Activated T-cell treated with anti-CD3 and anti-CD28 coated beads, Interleukin-2, amount 50 U/mL, for 72 hours (primary cell): Measurements from ENCODE around the gene TANGO2. TPM values are rescaled to one million over a fixed set of nuclear protein-coding genes. Genes with fewer than 3 reads are reported as not detected.

Experiments used
- ATAC-seq, 2 donors: fragments of 150-1000 bp; cut with Tn5 transposase; replicated peaks in 1 of 2; 2 replicates each; pipeline ENCODE4 v1.10.0; 2021; ENCODE audit warnings: moderate library complexity in 2 of 2, mild to moderate bottlenecking in 1 of 2
- DNase-seq, 2 donors: peaks; one replicate each; pipeline ENCODE4 v3.0.0; 2021 to 2022; ENCODE audit warnings: mixed read lengths in 1 of 2
- H3K27ac Mint-ChIP-seq: one replicate; pipeline ENCODE4 v1.8.0; 2022; ENCODE audit warnings: mild to moderate bottlenecking, moderate library complexity, mixed read lengths
- H3K27me3 Mint-ChIP-seq: one replicate; pipeline ENCODE4 v1.8.0; 2022; ENCODE audit warnings: low read depth, mixed read lengths
- H3K36me3 Mint-ChIP-seq, 2 donors: one replicate each; pipeline ENCODE4 v1.8.0; 2022; ENCODE audit warnings: mixed read lengths in 2 of 2, mild to moderate bottlenecking in 1 of 2; ENCODE audit not compliant: insufficient read depth in 2 of 2
- H3K4me1 Mint-ChIP-seq: one replicate; pipeline ENCODE4 v1.8.0; 2022; ENCODE audit warnings: low read depth, mixed read lengths
- H3K4me3 Mint-ChIP-seq, 2 donors: one replicate each; pipeline ENCODE4 v1.8.0; 2022; ENCODE audit warnings: mild to moderate bottlenecking in 2 of 2, mixed read lengths in 2 of 2, moderate library complexity in 2 of 2
- H3K9me3 Mint-ChIP-seq, 2 donors: one replicate each; pipeline ENCODE4 v1.8.0; 2022; ENCODE audit warnings: mixed read lengths in 2 of 2
- total RNA-seq, 2 donors: library from RNA; stranded (reverse); gene quantifications; one replicate each; pipeline ENCODE4 v1.2.3, GENCODE V29; 2022

Gene TANGO2
- total RNA-seq, 2 donors from 2014 or later: 35.5 to 43.0 TPM

GRCh38 chr22:20111689-20112622, 91.0 kb downstream of the TANGO2 start:
- Mint-ChIP-seq H3K36me3 (peaks cover 1 to 7% of the 10 kb centered on the region in 2 donors), H3K27ac (peak overlapping the region; percentile 51), H3K9me3 (no peaks in the 10 kb centered on the region), H3K4me3 (peak overlapping the region; percentile 13 to 31), H3K4me1 (peaks cover 39% of the 10 kb centered on the region), H3K27me3 (no peaks in the 10 kb centered on the region)
- DNase-seq (no peak), ATAC-seq (no peak)

GRCh38 chr22:20112623-20113511, 92.0 kb downstream of the TANGO2 start:
- Mint-ChIP-seq H3K36me3 (peaks cover 3 to 5% of the 10 kb centered on the region in 2 donors), H3K27me3 (no peaks in the 10 kb centered on the region), H3K4me1 (peaks cover 39% of the 10 kb centered on the region), H3K27ac (no peak overlapping the region), H3K4me3 (no peak overlapping the region), H3K9me3 (no peaks in the 10 kb centered on the region)
- DNase-seq: no peak
- ATAC-seq: no peak

- DNase-seq: no peak
- no peak for ATAC-seq
- Mint-ChIP-seq H3K4me3 (no peak overlapping the region), H3K9me3 (no peaks in the 10 kb centered on the region), H3K36me3 (peaks cover 5 to 6% of the 10 kb centered on the region in 2 donors), H3K27ac (peak overlapping the region; percentile 56), H3K27me3 (no peaks in the 10 kb centered on the region), H3K4me1 (peaks cover 43% of the 10 kb centered on the region)
Measured at GRCh38 chr22:20113551-20114310, 92.8 kb downstream of the TANGO2 start.

- H3K4me3 Mint-ChIP-seq: peak overlapping the region; percentile 13 to 92
- H3K9me3 Mint-ChIP-seq: no peaks in the 10 kb centered on the region
- no peak for DNase-seq
- H3K27me3 Mint-ChIP-seq: no peaks in the 10 kb centered on the region
- peak overlapping the region; percentile 56 for H3K27ac Mint-ChIP-seq
- H3K36me3 Mint-ChIP-seq: peaks cover 7 to 12% of the 10 kb centered on the region in 2 donors
- ATAC-seq: no peak
- peaks cover 54% of the 10 kb centered on the region for H3K4me1 Mint-ChIP-seq
Measured at GRCh38 chr22:20114506-20115475, 93.9 kb downstream of the TANGO2 start.

GRCh38 chr22:20115691-20116375, 94.9 kb downstream of the TANGO2 start, which contains the start of gene RANBP1:
TSS of gene RANBP1 (plus strand) at chr22:20116104. CDS start at chr22:20116185, 81 bp downstream.
- H3K9me3 Mint-ChIP-seq: no peaks in the 10 kb centered on the region
- peaks cover 63% of the 10 kb centered on the region for H3K4me1 Mint-ChIP-seq
- peaks cover 7 to 12% of the 10 kb centered on the region in 2 donors for H3K36me3 Mint-ChIP-seq
- H3K27ac Mint-ChIP-seq: peak within 1 kb of the TSS; percentile 85
- ATAC-seq: no peak
- H3K4me3 Mint-ChIP-seq: peak within 1 kb of the TSS; percentile 83 to 92
- DNase-seq: no peak
- H3K27me3 Mint-ChIP-seq: no peaks in the 10 kb centered on the region

GRCh38 chr22:20116376-20116950, 95.6 kb downstream of the TANGO2 start:
- no peak for ATAC-seq
- Mint-ChIP-seq H3K36me3 (peaks cover 7 to 15% of the 10 kb centered on the region in 2 donors), H3K4me1 (peaks cover 63% of the 10 kb centered on the region), H3K27me3 (no peaks in the 10 kb centered on the region), H3K27ac (peak overlapping the region; percentile 85), H3K4me3 (peak overlapping the region; percentile 83 to 92), H3K9me3 (no peaks in the 10 kb centered on the region)
- DNase-seq: no peak

Other genes starting within 250 kb of the TANGO2 start
- 10 to 100 TPM; 13.9 to 20.5 TPM for gene GNB1L, start 166.2 kb upstream of the TANGO2 start, total RNA-seq
- 10 to 100 TPM; 15.0 to 16.3 TPM for gene RTL10, start 166.2 kb upstream of the TANGO2 start, total RNA-seq
- gene COMT, start 79.3 kb upstream of the TANGO2 start, total RNA-seq: 100 to 1,000 TPM in 1 of 2 donors, 10 to 100 TPM in 1; 97.4 to 101 TPM
- 10 to 100 TPM; 21.3 to 23.4 TPM for gene TXNRD2, start 79.3 kb upstream of the TANGO2 start, total RNA-seq
- 1 to 10 TPM; 1.7 to 5.5 TPM for gene ARVCF, start 4.3 kb upstream of the TANGO2 start, total RNA-seq
- gene DGCR8, start 59.1 kb downstream of the TANGO2 start, total RNA-seq: 10 to 100 TPM; 44.2 to 46.6 TPM
- gene RANBP1, start 95.0 kb downstream of the TANGO2 start, total RNA-seq: 100 to 1,000 TPM; 194 to 256 TPM
- 10 to 100 TPM; 55.6 to 56.8 TPM for gene TRMT2A, start 96.1 kb downstream of the TANGO2 start, total RNA-seq
- gene ZDHHC8, start 110.7 kb downstream of the TANGO2 start, total RNA-seq: 10 to 100 TPM; 41.6 to 47.6 TPM
- not detected for gene CCDC188, start 129.9 kb downstream of the TANGO2 start, total RNA-seq
- gene RTN4R, start 247.2 kb downstream of the TANGO2 start, total RNA-seq: 1 to 10 TPM; 1.4 to 1.5 TPM